ENCODE results near the gene PHF24. TPM values are rescaled to one million over a fixed set of nuclear protein-coding genes. Genes with fewer than 3 reads are reported as not detected.

The PHF24 gene
- total and polyA plus RNA-seq, 2 of the 4 experiments (the other 2 are of a cell fraction) = 0.02 TPM; not detected in 1

GRCh38 chr9:34980181-34980761 is 22.2 kb downstream of the PHF24 start:
- no peaks in the 10 kb centered on the region for H3K9me3 ChIP-seq (ENCODE audit: control insufficient read depth, insufficient read depth, low read length)

More at GRCh38 chr9:34980181-34980761, 22.2 kb downstream of the PHF24 start:
- Histone ChIP-seq H3K4me3 (ENCODE audit: insufficient read depth, low read depth, low read length) (no peak overlapping the region), H2BK5ac (ENCODE audit: low read depth, low read length, poor library complexity, severe bottlenecking) (no peak overlapping the region), H3K36me3 (ENCODE audit: control insufficient read depth, insufficient read depth, low read length) (no peaks in the 10 kb centered on the region), H4K20me1 (ENCODE audit: insufficient read depth, low read length) (no peaks in the 10 kb centered on the region), H3K9ac (ENCODE audit: low read depth, low read length) (no peak overlapping the region), H3K4me2 (ENCODE audit: low read depth, low read length) (no peak overlapping the region), H3K23ac (ENCODE audit: low read depth, low read length) (no peak overlapping the region), H2AFZ (replicated peaks; ENCODE audit: low read length, poor library complexity) (no peak overlapping the region), H2AK5ac (ENCODE audit: low read depth, low read length) (no peak overlapping the region), H4K8ac (ENCODE audit: low read depth in 2 of 2, low read length in 2 of 2) (no peak overlapping the region), H3K27me3 (ENCODE audit: control insufficient read depth, insufficient read depth, low read length) (peaks cover 45% of the 10 kb centered on the region), H3K18ac (ENCODE audit: low read depth, low read length) (no peak overlapping the region), H4K5ac (ENCODE audit: low read depth, low read length) (no peak overlapping the region), H3K14ac (replicated peaks; ENCODE audit: low read depth, low read length) (no peak overlapping the region), H2BK120ac (ENCODE audit: low read depth, low read length) (no peak overlapping the region), H3K4me1 (ENCODE audit: control insufficient read depth, insufficient read depth, low read length) (no peaks in the 10 kb centered on the region), H4K91ac (ENCODE audit: insufficient read depth, low read depth, low read length) (no peak overlapping the region), H3K4ac (ENCODE audit: low read depth, low read length) (no peak overlapping the region), H2AK9ac (replicated peaks; ENCODE audit: low read depth, low read length, poor library complexity) (no peak overlapping the region), H2BK20ac (ENCODE audit: low read depth, low read length) (no peak overlapping the region), H2BK15ac (ENCODE audit: low read depth, low read length) (no peak overlapping the region), H3K9me1 (ENCODE audit: insufficient read depth, low read length) (no peaks in the 10 kb centered on the region), H3K27ac (ENCODE audit: insufficient read depth, low read length) (no peak overlapping the region), H3K56ac (ENCODE audit: extremely low read depth, insufficient read depth, low read length) (no peak overlapping the region), H3K79me1 (ENCODE audit: low read depth in 1 of 2, low read length in 2 of 2) (no peaks in the 10 kb centered on the region)
- ChIA-PET CTCF (no interaction called here), POLR2A (ENCODE audit: unreplicated experiment) (no interaction called here)
- in situ Hi-C loops (cut with MboI; ENCODE audit: low sequenced_read_pairs) (no loop called here), intact Hi-C loops (cut with micrococcal nuclease) (no loop called here), dilution Hi-C loops (cut with HindIII; ENCODE audit: low sequenced_read_pairs, unreplicated experiment) (no loop called here)
- DNase-seq = no peak
- 0% methylated on average over 1 of the region's 11 CpGs; no CpG with 5 or more reads in 1 of the 2 experiments for WGBS, 2 experiments (ENCODE audit: extremely low coverage in 2 of 2, insufficient read length in 1 of 2)
- ATAC-seq (ENCODE audit: low read depth) = no peak
- TF ChIP-seq POLR2A (IDR thresholded peaks at IDR 0.05; ENCODE audit: low read depth, low read length) (no peak), USF2 (IDR thresholded peaks at IDR 0.05; ENCODE audit: low read depth, low read length) (no peak), NFE2L2 (IDR thresholded peaks at IDR 0.05; ENCODE audit: low read depth, low read length) (no peak), ELK1 (IDR thresholded peaks at IDR 0.05; ENCODE audit: borderline replicate concordance, low read depth, low read length) (no peak), CHD1 (IDR thresholded peaks at IDR 0.05; ENCODE audit: low read depth, low read length) (no peak), FOS (IDR thresholded peaks at IDR 0.05; ENCODE audit: low read depth, low read length) (no peak), MAZ (IDR thresholded peaks at IDR 0.05; ENCODE audit: borderline replicate concordance, low read depth, low read length) (no peak), MAFK (IDR thresholded peaks at IDR 0.05; ENCODE audit: low read depth, low read length) (no peak)
- no TSS peak for BruUV-seq (replicated peaks)
